ENCODE results near the gene MOSPD3. TPM values are rescaled to one million over a fixed set of nuclear protein-coding genes. Genes with fewer than 3 reads are reported as not detected.

The MOSPD3 gene
- total and polyA plus RNA-seq, 2 donors (not counting 3 experiments of a cell fraction or from before 2014, with no cell fraction given), result 24.4 to 40.7 TPM

GRCh38 chr7:100640517-100641440, 28.4 kb downstream of the MOSPD3 start:
- FAIRE-seq, result no peak
- intact Hi-C loops (cut with micrococcal nuclease), result no loop called here
- POLR2A ChIA-PET, result no interaction called here
- Histone ChIP-seq H3K9me1 (replicated peaks; ENCODE audit: control insufficient read depth, extremely low read depth, insufficient read depth, low read length) (no peaks in the 10 kb centered on the region), H3K9ac (replicated peaks; ENCODE audit: extremely low read depth, insufficient read depth, low read length) (no peak overlapping the region), H3K4me1 (ENCODE audit: control insufficient read depth, extremely low read depth, insufficient read depth, low read length) (no peaks in the 10 kb centered on the region), H3K27me3 (ENCODE audit: control insufficient read depth in 2 of 2, insufficient read depth in 2 of 2, low read length in 2 of 2) (peaks cover 0 to 2% of the 10 kb centered on the region in 2 experiments), H2AFZ (ENCODE audit: low read depth, low read length) (no peak overlapping the region), H3K27ac (ENCODE audit: insufficient read depth, low read depth, low read length) (no peak overlapping the region), H3K4me3 (replicated peaks in 1 of 3; ENCODE audit: insufficient read depth in 1 of 3, low read depth in 1 of 3, low read length in 3 of 3) (no peak overlapping the region), H3K79me2 (ENCODE audit: control insufficient read depth, insufficient read depth, low read length) (no peaks in the 10 kb centered on the region), H3K36me3 (ENCODE audit: control insufficient read depth in 2 of 2, extremely low read depth in 1 of 2, insufficient read depth in 2 of 2, low read length in 2 of 2) (no peaks in the 10 kb centered on the region), H3K9me3 (replicated peaks; ENCODE audit: control insufficient read depth, insufficient read depth, low read length) (no peaks in the 10 kb centered on the region), H3K4me2 (ENCODE audit: insufficient read depth, low read length) (no peak overlapping the region), H4K20me1 (replicated peaks; ENCODE audit: control insufficient read depth, extremely low read depth, insufficient read depth, low read length) (no peaks in the 10 kb centered on the region)
- CTCF ChIA-PET, result no interaction called here
- no peak for DNase-seq (ENCODE audit: low read depth, low spot score)
- dilution Hi-C loops (cut with MboI; ENCODE audit: extremely low pct_ligation_motif_present, low sequenced_read_pairs), result no loop called here
- no TSS peak for BruUV-seq (replicated peaks)
- TF ChIP-seq MYC (IDR thresholded peaks at IDR 0.05; ENCODE audit: low read depth, low read length), result no peak
- no peak for TF ChIP-seq CTCF (IDR thresholded peaks at IDR 0.05; ENCODE audit: extremely low read depth in 1 of 2, insufficient read depth in 1 of 2, low read depth in 1 of 2, low read length in 2 of 2)
- TF ChIP-seq GATA2 (IDR thresholded peaks at IDR 0.05; ENCODE audit: insufficient read depth, insufficient read length, low read depth, low read length), result no peak
- TF ChIP-seq FOS (IDR thresholded peaks at IDR 0.05; ENCODE audit: borderline replicate concordance, insufficient read depth, low read length), result no peak
- TF ChIP-seq, protein P1, sequence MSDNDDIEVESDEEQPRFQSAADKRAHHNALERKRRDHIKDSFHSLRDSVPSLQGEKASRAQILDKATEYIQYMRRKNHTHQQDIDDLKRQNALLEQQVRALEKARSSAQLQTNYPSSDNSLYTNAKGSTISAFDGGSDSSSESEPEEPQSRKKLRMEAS (IDR thresholded peaks at IDR 0.05; ENCODE audit: insufficient read depth, insufficient read length), result no peak

All from endothelial cell of umbilical vein (primary cell).